Stimulated activated CD4-positive, alpha-beta T cell treated with anti-CD3 and anti-CD28 coated beads, Interleukin-12 subunit alpha, Interleukin-12 subunit beta, amount 100 ng/mL, for 48 hours (primary cell): ENCODE results near the gene RMI1.
"Not testable (repeated sequence)": the region's sequence is repeated elsewhere in the genome, so short reads cannot be mapped to it uniquely, and the experiment has no call there.

Experiments
- DNase-seq, 3 donors: peaks; one replicate each; pipeline ENCODE4 v3.0.0-alpha.2; 2020; ENCODE audit warnings: low read depth in 2 of 3, low spot score in 1 of 3

The RMI1 gene

GRCh38 chr9:84002344-84002743 lies 21.7 kb downstream of the RMI1 start:
- DNase-seq, result no peak

DNA sequence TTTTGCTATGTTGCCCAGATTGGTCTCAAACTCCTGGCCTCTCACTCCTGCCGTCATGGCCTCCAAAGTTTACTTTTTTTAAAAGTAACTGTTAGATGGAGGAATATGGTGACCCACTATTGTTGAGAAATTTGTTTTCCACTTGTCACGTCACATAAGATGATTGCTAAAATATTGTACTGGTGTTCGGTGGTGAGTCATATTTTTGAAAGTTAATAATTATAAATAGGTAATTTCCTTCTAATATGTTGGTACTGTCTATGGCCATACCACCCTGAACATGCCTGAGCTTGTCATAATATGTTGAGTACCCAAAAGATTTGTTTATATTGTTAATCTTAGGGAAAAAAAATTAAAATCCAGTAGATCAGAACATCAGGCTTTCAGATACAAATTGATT lies 22.6 kb downstream of the RMI1 start:
- DNase-seq, result no peak

- no peak for DNase-seq
Measured at GRCh38 chr9:84007662-84008061, 27.1 kb downstream of the RMI1 start.

DNA sequence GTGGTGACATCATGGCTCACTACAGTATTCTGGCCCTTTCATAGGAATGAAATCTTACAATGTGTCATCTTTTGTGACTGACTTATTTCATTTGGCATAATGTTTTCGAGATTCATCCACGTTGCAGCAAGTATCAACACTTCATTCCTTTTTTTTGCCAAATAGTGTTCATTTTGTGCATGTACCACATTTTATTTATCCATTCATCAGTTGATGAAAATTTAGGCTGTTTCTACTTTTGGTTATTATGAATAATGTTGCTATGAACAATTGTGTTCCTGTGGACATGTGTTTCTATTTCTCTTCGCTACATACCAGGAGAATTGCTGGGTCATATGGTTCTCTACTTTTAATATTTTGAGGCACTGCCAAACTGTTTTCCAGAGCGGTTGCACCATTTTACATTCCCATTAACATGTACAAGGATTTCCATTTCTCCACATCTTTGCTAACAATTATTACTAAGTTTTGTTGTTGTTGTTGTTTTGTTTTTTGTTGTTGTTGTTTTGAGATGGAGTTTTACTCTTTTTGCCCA lies 43.5 kb downstream of the RMI1 start:
- no peak for DNase-seq

DNA sequence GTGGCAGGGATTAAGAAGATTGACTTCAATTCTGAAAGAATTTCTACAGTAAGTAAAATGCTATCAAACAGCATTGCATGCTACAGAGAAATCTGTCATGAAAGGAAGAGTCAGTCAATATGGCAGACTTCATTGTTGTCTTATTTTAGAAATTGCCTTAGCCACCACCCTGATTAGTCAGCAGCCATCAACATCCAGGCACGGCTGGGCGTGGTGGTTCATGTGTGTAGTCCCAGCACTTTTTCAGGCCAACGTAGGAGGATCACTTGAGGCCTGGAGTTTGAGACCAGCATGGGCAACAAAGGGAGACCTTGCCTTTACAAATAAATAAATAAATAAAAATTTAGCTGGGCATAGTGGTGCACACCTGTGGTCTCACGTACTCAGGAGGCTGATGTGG lies 46.6 kb downstream of the RMI1 start:
- no peak for DNase-seq

DNA sequence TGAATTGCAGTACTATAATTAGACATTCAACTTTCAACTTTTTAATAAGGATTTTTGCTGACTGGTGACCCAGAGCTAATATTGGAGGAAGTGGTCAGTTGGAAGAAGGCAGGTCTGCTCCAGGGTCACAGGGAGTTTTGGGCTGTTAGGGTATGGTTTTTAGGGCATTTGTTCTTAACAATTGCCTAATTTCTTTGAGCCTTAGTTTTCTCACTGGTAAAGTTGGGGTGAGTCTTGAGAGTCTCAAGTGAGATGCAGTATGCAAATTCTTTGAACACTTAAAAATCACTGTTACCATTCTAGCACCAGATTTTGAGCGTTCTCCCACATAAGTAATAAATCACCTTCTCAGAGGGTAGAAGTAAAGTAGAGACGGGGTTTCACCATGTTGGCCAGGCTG lies 50.9 kb downstream of the RMI1 start:
- DNase-seq, result no peak

DNA sequence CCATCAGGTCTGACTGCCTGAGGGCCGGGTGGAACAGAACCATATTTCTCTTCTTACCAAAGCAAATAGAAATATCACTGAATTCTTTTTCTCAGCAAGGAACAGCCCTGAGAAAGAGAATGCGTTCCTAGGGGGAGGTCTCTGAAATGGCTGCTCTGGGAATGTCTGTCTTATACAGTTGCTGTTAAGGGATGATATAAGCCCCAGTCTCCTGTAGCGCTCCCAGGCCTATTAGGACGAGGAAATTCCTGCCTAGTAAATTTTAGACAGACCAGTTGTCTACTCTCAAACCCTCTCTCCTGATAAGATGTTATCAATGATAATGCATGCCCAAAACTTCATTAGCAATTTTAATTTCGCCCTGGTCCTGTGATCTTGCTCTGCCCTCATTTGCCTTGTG lies 61.3 kb downstream of the RMI1 start:
- not testable (repeated sequence) for DNase-seq

DNA sequence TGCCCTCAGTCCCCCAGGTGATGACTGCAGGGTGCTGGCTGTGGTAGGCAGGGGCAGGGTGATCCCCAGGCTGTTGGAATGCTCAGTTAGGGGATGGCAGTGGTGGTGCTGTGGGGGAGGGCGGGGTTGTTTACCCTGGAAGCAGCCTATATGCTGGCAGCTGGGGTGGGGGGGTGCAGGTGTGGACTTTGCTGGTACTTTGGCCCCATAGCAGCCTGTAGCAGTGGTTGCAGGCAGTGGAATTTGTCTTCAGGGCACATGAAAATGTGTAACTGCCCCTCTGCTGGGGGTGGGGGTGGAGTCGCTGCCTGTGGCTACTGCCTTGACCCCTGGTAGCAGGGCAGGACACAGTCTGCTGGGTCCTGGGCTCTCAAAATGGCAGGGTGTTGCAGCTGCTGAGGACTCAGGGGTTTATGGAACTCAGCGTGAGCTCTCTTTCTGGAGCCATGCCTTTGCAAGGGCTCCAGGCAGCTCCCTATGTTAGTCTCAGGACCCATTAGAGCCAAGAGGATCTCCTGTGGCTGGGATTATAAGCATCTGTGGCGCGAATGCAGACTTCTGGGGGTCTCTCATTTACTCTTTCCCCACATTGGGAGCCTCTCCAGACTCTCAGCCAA lies 65.0 kb downstream of the RMI1 start:
- DNase-seq, result no peak
